SIG-M5 treated with dmso at 0.1 percent for 504 hours (cell line): ENCODE measurements around the gene CXCL17.
A peak's percentile ranks its signal among the peaks of the same experiment; 100 is the strongest.

Source experiments
- DNase-seq: peaks from one replicate; lab custom pipeline; 2025; ENCODE audit not compliant: unreplicated experiment; lab: John Stamatoyannopoulos, UW

CXCL17 gene

DNA sequence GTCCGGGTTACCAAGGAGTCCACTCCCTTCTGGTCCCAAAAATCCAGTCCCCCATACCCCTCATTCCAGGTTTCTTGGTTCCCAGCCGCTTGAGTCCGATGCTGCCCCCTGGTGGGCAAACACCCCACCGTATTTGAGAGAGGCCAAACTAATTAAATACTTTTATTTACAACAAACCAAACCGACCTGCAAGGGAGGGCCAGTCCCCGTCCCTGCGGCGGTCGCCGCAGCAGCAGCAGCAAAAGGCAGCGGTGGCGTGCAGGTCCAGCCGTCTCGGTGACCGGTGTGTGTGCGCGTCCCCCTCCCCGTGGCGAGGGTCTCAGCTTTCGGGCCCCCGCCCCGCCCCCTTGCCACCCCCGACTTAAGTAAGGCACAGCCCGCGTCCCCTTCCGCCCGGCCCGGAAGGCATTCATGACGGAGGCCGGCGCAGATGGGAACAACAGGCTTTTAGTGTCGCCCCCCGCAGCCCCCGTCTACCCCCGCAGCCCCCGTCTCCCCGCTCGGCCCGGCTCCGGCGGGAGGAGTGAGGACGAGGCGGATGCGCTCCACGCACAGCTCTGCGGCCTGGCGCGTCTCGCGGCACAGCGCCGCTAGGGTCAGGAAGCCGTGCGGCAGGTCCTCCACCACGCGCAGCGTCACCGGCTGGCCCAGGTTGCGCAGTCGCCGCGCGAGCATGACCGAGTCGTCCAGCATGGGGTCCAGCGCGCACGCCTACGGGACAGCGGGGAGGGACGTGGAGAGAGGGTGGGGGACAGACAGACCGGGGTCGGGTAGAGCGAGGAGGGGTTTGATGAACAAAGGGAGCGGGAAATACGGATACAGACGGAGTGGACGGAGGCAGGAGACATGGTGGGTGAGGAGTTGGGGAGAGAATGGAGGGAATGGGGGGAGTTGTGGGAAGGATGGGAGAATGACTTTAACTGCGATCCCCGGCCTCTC is 41.1 kb downstream of the CXCL17 start:
- peak; percentile 50 for DNase-seq

DNA sequence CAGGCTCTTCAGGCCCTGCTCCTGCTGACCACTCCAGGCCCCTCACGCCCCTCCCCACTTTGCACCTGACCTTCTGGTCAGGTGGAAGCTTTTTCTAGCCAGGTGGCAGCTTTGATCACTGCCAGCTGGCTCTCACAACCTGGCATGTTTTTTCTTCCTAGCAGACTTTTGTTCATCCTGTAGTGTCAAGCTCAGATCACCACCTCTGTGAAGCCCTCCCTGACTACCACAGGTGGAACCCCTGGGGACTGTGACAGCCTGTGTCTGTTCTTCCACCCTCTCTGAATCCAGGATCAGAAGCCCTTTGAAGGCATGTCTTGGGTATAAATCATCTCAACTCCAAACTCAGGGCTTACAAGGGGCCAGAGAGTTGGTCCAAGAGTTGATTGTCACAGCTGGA is 42.3 kb downstream of the CXCL17 start:
- DNase-seq, result no peak

GRCh38 chr19:42397263-42398166 is 45.2 kb downstream of the CXCL17 start:
- peak; percentile 28 for DNase-seq

DNA sequence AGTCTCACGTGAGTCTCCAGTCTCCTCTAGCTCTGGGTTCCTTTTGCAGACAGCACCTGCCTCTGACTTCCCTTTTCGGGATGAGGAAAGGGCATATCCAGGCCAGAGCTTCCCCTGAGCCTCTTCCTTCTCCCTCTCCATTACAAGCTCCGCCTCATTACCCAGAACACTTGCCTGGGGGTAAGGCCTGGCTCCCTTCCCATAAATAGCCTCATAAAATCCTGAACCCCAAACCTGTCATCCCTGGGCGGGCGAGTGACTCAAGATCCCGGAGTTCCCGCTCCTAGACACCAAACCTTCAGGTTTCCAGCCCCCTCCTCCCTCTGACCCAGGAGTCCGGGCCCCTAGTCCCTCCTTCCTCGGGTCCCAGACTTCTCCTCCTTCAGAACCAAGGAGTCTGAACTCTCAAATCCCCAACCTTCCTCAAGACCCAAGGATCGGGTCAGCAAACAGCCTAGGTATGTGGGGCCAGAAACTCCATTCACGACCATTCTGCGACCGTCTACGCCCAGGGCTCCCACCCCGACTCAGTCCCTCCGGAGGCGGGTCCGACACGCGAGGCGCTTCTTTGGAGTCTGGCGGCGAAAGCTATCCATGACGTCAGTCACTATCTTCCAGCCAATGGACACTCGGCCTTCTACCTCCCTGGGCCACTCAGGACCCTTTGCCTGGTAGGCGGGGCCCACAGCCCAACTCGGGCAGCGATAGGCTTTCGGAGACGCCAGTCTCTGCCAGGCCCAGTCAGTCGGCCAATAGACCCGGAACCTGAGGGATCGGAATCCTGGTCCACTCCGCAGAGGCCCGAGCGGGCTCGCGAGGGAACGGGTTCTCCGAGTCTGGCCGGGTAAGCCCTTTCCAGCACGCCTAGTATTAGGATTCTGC is 46.1 kb downstream of the CXCL17 start:
- DNase-seq, result peak; percentile 97

DNA sequence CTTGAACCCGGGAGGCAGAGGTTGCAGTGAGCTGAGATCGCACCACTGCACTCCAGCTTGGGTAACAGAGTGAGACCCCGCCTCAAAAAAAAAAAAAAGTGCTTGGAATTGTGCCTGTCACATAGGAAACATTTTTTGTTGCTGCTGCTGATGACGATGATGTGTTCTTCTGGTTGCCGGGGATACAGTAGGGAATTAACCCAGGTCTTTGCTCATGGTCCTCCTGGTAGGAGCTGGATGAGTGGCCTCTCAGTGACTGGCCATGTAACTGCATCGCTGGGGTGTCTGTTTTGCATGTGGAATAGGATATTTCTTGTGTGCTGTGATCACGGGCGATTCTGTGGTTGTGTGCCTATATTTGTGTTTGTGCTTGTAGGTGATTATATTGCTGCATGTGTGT is 48.0 kb downstream of the CXCL17 start:
- DNase-seq, result no peak

GRCh38 chr19:42392165-42392564 is 50.6 kb downstream of the CXCL17 start:
- DNase-seq, result no peak

DNA sequence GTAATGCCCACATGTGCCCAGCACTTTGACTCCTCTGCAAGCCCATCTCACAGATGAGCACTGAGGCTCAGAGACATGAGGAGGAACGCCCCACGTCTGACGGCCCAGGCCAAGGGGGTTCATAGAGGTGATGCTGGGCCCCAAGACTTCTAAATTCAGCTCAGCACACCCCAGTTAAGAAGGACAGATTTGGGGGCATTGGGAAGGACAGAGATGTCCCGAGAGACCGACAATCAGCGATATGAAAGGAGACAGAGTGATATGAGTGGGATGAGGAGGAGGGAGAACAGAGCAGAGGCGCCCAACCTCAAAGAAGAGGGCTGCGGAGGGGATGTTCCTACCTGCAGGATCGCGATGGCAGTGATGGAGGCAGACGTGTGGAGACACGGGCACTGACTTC is 52.8 kb downstream of the CXCL17 start, which contains the start of gene CNFN:
TSS of gene CNFN (minus strand) at position 399 of the 400 bp plus-strand sequence. CDS start 1,260 bp downstream, outside the sequence.
- no peak for DNase-seq

GRCh38 chr19:42388851-42389489 is 53.8 kb downstream of the CXCL17 start:
- no peak for DNase-seq

DNA sequence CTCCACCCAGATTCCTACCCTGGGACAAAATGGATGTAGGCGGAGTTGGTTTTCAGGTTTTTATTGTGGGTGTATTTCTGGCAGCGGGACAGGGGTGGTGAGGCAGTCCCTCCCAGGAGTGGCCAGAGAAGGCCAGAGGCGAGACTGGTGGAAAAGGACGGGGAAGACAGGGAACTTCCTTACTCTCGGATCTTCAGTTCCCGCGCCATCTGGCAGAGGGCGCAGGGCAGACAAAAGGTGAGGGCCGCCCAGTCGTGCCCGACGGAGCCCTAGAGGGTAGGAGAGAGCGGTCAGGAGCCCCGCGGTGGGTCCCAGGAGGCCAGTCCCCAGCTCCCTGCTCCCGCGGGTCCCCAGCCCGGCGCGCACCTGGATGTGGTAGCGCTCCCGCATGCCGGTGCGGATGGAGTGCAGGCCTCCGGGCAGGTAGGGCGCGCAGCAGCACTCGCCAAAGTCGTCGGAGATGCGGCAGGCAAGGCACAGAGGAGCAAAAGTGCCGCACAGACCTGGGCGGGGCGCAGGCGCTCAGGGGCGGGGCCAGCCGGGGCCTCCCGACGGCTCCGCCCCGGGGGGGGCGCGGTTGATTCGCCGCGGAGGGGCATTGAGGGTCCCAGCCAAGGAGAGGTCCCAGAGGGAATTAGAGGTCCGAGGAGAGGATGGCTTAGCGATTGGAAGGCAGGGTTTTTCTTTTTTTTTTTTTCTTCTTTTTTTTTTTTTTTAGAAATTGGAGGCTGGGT is 55.6 kb downstream of the CXCL17 start:
- peak; percentile 60 for DNase-seq

DNA sequence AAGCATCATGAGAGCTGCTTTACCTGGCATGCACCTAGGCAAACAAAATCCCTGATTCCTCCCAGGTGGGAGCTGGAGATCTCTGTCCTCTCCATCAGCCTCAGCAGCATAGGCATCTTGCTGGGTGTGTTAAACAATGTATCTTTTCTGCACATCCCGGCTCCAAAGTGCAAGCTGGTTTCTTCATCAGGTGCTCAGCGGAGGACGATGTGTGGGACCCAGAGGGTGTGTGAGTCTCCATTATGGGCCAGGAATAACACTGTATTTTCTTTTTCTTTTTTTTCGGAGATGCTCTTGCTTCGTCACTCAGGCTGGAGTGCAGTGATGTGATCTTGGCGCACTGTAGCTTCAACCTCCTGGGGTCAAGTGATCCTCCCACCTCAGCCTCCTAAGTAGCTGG is 62.6 kb downstream of the CXCL17 start:
- DNase-seq, result no peak
